ENCODE results near the gene KDM5A.
"Not testable (repeated sequence)": the region's sequence is repeated elsewhere in the genome, so short reads cannot be mapped to it uniquely, and the experiment has no call there.

Gene KDM5A

GRCh38 chr12:389142-390096 lies at the start of gene KDM5A:
KDM5A (minus strand) TSS chr12:389320; CDS start chr12:389091, 229 bp downstream.
- peaks cover 5% of the 10 kb centered on the region for H3K4me1 ChIP-seq (ENCODE audit: control insufficient read depth, insufficient read depth, low read length)
- H3K36me3 ChIP-seq (ENCODE audit: control insufficient read depth, insufficient read depth, low read length), result peaks cover 6% of the 10 kb centered on the region
- peak within 1 kb of the TSS; percentile 82 for H3K9ac ChIP-seq (ENCODE audit: low read length)
- no peaks in the 10 kb centered on the region for H3K9me3 ChIP-seq (ENCODE audit: control insufficient read depth, insufficient read depth, low read depth, low read length)
- peak within 1 kb of the TSS; percentile 78 for H3K4me3 ChIP-seq (ENCODE audit: low read depth, low read length)
- peak within 1 kb of the TSS; percentile 54 for H3K27ac ChIP-seq (ENCODE audit: low read depth, low read length)
- no peaks in the 10 kb centered on the region for H3K27me3 ChIP-seq (ENCODE audit: control insufficient read depth, insufficient read depth, low read length)

DNA sequence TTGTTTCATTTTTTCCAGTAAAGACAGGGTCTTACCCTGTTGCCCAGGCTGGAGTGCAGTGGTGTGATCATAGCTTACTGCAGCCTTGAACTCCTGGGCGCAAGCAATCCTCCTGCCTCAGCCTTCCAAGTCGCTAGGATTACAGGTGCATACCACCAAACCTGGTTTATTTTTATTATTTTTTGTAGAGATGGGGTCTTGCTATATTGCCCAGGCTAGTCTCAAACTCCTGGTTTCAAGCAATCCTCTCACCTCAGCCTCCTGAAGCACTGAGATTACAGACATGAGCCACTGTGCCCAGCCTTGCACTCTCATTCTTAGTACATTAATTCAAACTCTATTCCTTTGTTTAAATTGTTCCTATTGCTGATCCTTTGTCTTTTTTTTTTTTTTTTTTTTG lies 46.6 kb upstream of the KDM5A start:
- not testable (repeated sequence) for H3K27ac ChIP-seq (ENCODE audit: low read depth, low read length); H3K9ac ChIP-seq (ENCODE audit: low read length); H3K4me3 ChIP-seq (ENCODE audit: low read depth, low read length); H3K27me3 ChIP-seq (ENCODE audit: control insufficient read depth, insufficient read depth, low read length); H3K9me3 ChIP-seq (ENCODE audit: control insufficient read depth, insufficient read depth, low read depth, low read length); H3K4me1 ChIP-seq (ENCODE audit: control insufficient read depth, insufficient read depth, low read length)
- H3K36me3 ChIP-seq (ENCODE audit: control insufficient read depth, insufficient read depth, low read length), result peaks cover 89% of the 10 kb centered on the region

GRCh38 chr12:422526-422925 lies 33.4 kb upstream of the KDM5A start:
- Histone ChIP-seq H3K4me1 (ENCODE audit: control insufficient read depth, insufficient read depth, low read length) (no peaks in the 10 kb centered on the region), H3K36me3 (ENCODE audit: control insufficient read depth, insufficient read depth, low read length) (peaks cover 56% of the 10 kb centered on the region), H3K9me3 (ENCODE audit: control insufficient read depth, insufficient read depth, low read depth, low read length) (no peaks in the 10 kb centered on the region), H3K9ac (ENCODE audit: low read length) (no peak overlapping the region), H3K27ac (ENCODE audit: low read depth, low read length) (no peak overlapping the region), H3K4me3 (ENCODE audit: low read depth, low read length) (no peak overlapping the region), H3K27me3 (ENCODE audit: control insufficient read depth, insufficient read depth, low read length) (no peaks in the 10 kb centered on the region)

GRCh38 chr12:418432-418831 lies 29.3 kb upstream of the KDM5A start:
- H3K27me3 ChIP-seq (ENCODE audit: control insufficient read depth, insufficient read depth, low read length), result no peaks in the 10 kb centered on the region
- H3K9ac ChIP-seq (ENCODE audit: low read length), result no peak overlapping the region
- H3K27ac ChIP-seq (ENCODE audit: low read depth, low read length), result no peak overlapping the region
- H3K4me3 ChIP-seq (ENCODE audit: low read depth, low read length), result no peak overlapping the region
- H3K9me3 ChIP-seq (ENCODE audit: control insufficient read depth, insufficient read depth, low read depth, low read length), result no peaks in the 10 kb centered on the region
- peaks cover 62% of the 10 kb centered on the region for H3K36me3 ChIP-seq (ENCODE audit: control insufficient read depth, insufficient read depth, low read length)
- H3K4me1 ChIP-seq (ENCODE audit: control insufficient read depth, insufficient read depth, low read length), result no peaks in the 10 kb centered on the region

- no peaks in the 10 kb centered on the region for H3K9me3 ChIP-seq (ENCODE audit: control insufficient read depth, insufficient read depth, low read depth, low read length)
- H3K36me3 ChIP-seq (ENCODE audit: control insufficient read depth, insufficient read depth, low read length), result peaks cover 73% of the 10 kb centered on the region
- H3K9ac ChIP-seq (ENCODE audit: low read length), result no peak overlapping the region
- no peak overlapping the region for H3K4me3 ChIP-seq (ENCODE audit: low read depth, low read length)
- no peaks in the 10 kb centered on the region for H3K27me3 ChIP-seq (ENCODE audit: control insufficient read depth, insufficient read depth, low read length)
- no peaks in the 10 kb centered on the region for H3K4me1 ChIP-seq (ENCODE audit: control insufficient read depth, insufficient read depth, low read length)
- H3K27ac ChIP-seq (ENCODE audit: low read depth, low read length), result no peak overlapping the region
These were observed 25.7 kb upstream of the KDM5A start for GRCh38 chr12:414859-415258.

DNA sequence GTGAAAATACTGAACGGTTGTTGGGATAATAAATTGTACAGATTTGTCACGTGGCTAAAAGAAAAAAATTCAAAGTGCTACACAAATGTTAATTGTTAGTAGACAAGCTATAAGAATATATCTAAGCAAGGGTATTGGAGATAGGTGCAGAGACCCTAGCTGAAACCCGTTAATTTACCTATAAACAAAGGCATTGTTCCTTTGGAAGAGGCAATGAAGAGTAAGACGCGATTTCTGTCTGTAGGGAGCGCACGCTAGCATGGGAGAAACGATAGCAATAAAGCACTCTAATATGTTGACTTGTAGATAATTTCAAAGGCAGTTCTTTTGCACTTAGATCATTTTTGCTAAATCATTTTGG lies 12.9 kb upstream of the KDM5A start:
- peak overlapping the region; percentile 79 for H3K9ac ChIP-seq (ENCODE audit: low read length)
- H3K9me3 ChIP-seq (ENCODE audit: control insufficient read depth, insufficient read depth, low read depth, low read length), result no peaks in the 10 kb centered on the region
- peak overlapping the region; percentile 84 for H3K4me3 ChIP-seq (ENCODE audit: low read depth, low read length)
- no peak overlapping the region for H3K27ac ChIP-seq (ENCODE audit: low read depth, low read length)
- no peaks in the 10 kb centered on the region for H3K27me3 ChIP-seq (ENCODE audit: control insufficient read depth, insufficient read depth, low read length)
- H3K4me1 ChIP-seq (ENCODE audit: control insufficient read depth, insufficient read depth, low read length), result peaks cover 8% of the 10 kb centered on the region; the same call in 1 of the 2 replicates
- peaks cover 14% of the 10 kb centered on the region for H3K36me3 ChIP-seq (ENCODE audit: control insufficient read depth, insufficient read depth, low read length)

GRCh38 chr12:401235-402028 lies 12.3 kb upstream of the KDM5A start, which contains the start of gene CCDC77:
CCDC77 (plus strand) TSS chr12:401644; CDS start chr12:409384, 7,740 bp downstream.
- Histone ChIP-seq H3K4me3 (ENCODE audit: low read depth, low read length) (peak within 1 kb of the TSS; percentile 84), H3K9ac (ENCODE audit: low read length) (peak within 1 kb of the TSS; percentile 79), H3K4me1 (ENCODE audit: control insufficient read depth, insufficient read depth, low read length) (peaks cover 8% of the 10 kb centered on the region; the same call in 1 of the 2 replicates), H3K9me3 (ENCODE audit: control insufficient read depth, insufficient read depth, low read depth, low read length) (no peaks in the 10 kb centered on the region), H3K36me3 (ENCODE audit: control insufficient read depth, insufficient read depth, low read length) (peaks cover 9% of the 10 kb centered on the region), H3K27me3 (ENCODE audit: control insufficient read depth, insufficient read depth, low read length) (no peaks in the 10 kb centered on the region), H3K27ac (ENCODE audit: low read depth, low read length) (no peak within 1 kb of the TSS)

- Histone ChIP-seq H3K9me3 (ENCODE audit: control insufficient read depth, insufficient read depth, low read depth, low read length) (no peaks in the 10 kb centered on the region), H3K36me3 (ENCODE audit: control insufficient read depth, insufficient read depth, low read length) (peaks cover 3% of the 10 kb centered on the region), H3K27ac (ENCODE audit: low read depth, low read length) (no peak overlapping the region), H3K4me1 (ENCODE audit: control insufficient read depth, insufficient read depth, low read length) (peaks cover 8% of the 10 kb centered on the region; the same call in 1 of the 2 replicates), H3K9ac (ENCODE audit: low read length) (no peak overlapping the region), H3K4me3 (ENCODE audit: low read depth, low read length) (peak overlapping the region; percentile 84), H3K27me3 (ENCODE audit: control insufficient read depth, insufficient read depth, low read length) (no peaks in the 10 kb centered on the region)
These were observed 11.7 kb upstream of the KDM5A start for GRCh38 chr12:400828-401227.

DNA sequence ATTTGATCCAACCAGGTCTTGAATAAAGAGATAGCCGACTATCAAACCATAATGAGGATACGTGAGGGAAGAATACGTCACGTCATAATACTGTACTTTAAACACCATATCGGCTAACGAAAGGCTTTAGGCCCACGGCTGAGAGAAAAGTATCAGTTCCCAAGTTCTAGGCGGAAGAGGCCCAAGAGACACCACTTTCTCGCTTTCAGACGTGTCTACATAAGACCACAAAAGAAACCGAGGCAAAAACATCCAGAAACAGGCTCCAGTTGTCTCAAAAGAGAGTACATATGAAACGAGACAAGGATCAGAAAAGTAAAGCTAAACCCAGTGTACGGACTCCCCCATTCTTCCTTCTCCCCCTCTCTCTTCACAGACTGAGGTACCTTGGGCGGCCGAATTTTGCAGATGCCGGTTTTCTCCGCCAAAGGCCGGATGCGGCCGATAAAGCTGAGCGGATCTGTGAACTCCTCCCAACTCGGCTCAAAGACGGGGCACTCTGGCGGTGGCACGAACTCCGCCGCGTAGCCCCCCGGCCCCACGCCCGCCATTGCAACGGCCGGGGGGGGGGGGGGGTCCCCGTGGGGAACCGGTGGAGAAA lies 479 bp downstream of the KDM5A start:
- H3K4me1 ChIP-seq (ENCODE audit: control insufficient read depth, insufficient read depth, low read length), result peaks cover 5% of the 10 kb centered on the region
- H3K4me3 ChIP-seq (ENCODE audit: low read depth, low read length), result peak overlapping the region; percentile 78
- H3K36me3 ChIP-seq (ENCODE audit: control insufficient read depth, insufficient read depth, low read length), result peaks cover 14% of the 10 kb centered on the region
- H3K9ac ChIP-seq (ENCODE audit: low read length), result peak overlapping the region; percentile 80
- H3K9me3 ChIP-seq (ENCODE audit: control insufficient read depth, insufficient read depth, low read depth, low read length), result no peaks in the 10 kb centered on the region
- peak overlapping the region; percentile 54; the same call in 1 of the 2 replicates for H3K27ac ChIP-seq (ENCODE audit: low read depth, low read length)
- no peaks in the 10 kb centered on the region for H3K27me3 ChIP-seq (ENCODE audit: control insufficient read depth, insufficient read depth, low read length)

DNA sequence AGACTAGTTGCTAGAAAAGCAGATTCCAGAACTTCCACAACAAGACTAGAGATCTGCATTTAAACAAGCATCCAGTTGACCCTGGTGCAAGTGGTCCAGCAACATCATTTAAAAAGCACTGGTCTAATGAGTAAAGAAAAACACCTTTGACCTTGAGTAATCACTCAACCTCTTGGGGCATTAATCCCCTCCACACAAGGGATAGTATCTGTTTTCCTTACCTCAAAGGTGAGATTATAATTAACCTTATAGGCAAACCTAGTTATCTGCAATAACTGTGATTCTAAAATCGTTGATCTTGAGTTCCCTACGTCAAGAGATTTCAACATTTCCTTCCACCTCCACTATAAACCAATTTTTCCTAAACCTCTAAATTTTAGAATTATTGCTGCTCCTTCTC lies 1.1 kb downstream of the KDM5A start:
- Histone ChIP-seq H3K9me3 (ENCODE audit: control insufficient read depth, insufficient read depth, low read depth, low read length) (no peaks in the 10 kb centered on the region), H3K4me1 (ENCODE audit: control insufficient read depth, insufficient read depth, low read length) (peaks cover 5% of the 10 kb centered on the region), H3K36me3 (ENCODE audit: control insufficient read depth, insufficient read depth, low read length) (peaks cover 20% of the 10 kb centered on the region), H3K27ac (ENCODE audit: low read depth, low read length) (no peak overlapping the region), H3K9ac (ENCODE audit: low read length) (peak overlapping the region; percentile 80), H3K4me3 (ENCODE audit: low read depth, low read length) (peak overlapping the region; percentile 78), H3K27me3 (ENCODE audit: control insufficient read depth, insufficient read depth, low read length) (no peaks in the 10 kb centered on the region)
